Measurements from ENCODE around the gene CYB5R4. TPM values are rescaled to one million over a fixed set of nuclear protein-coding genes. Genes with fewer than 3 reads are reported as not detected.

The CYB5R4 gene
- total and polyA plus RNA-seq, 2 of the 13 experiments (the other 11 are each of a cell fraction or from before 2014, with no cell fraction given), result 5.3 to 26.1 TPM

- TF ChIP-seq ZNF737 (CRISPR knock-in tag; IDR thresholded peaks at IDR 0.05; ENCODE audit: borderline replicate concordance) (no peak), JUND (CRISPR knock-in tag; IDR thresholded peaks at IDR 0.05) (peak; percentile 77; the same call in 1 of the 2 replicates), ATF1 (CRISPR knock-in tag; IDR thresholded peaks at IDR 0.05) (peak; percentile 83), ZNF234 (CRISPR knock-in tag; conservative IDR thresholded peaks at IDR 0.05) (no peak), ZNF567 (CRISPR knock-in tag; IDR thresholded peaks at IDR 0.05; ENCODE audit: borderline replicate concordance) (0 out of 2 replicates have a peak, but pooled peaks have one; percentile 54), KAT2B (IDR thresholded peaks at IDR 0.05; ENCODE audit: borderline replicate concordance, low read depth, low read length) (no peak), HES4 (CRISPR knock-in tag; IDR thresholded peaks at IDR 0.05; ENCODE audit: borderline replicate concordance) (peak; percentile 98), GPN1 (CRISPR knock-in tag; IDR thresholded peaks at IDR 0.05; ENCODE audit: borderline replicate concordance) (peak; percentile 95; the same call in 1 of the 2 replicates), SPEN (CRISPR knock-in tag; IDR thresholded peaks at IDR 0.05; ENCODE audit: low read depth) (peak; percentile 64), RAD51 (IDR thresholded peaks at IDR 0.05; ENCODE audit: borderline replicate concordance) (no peak), NR2C2 (CRISPR knock-in tag; IDR thresholded peaks at IDR 0.05; ENCODE audit: borderline replicate concordance) (peak; percentile 97), BCLAF1 (IDR thresholded peaks at IDR 0.05) (no peak), ZNF580 (CRISPR knock-in tag; IDR thresholded peaks at IDR 0.05; ENCODE audit: borderline replicate concordance, low read depth) (peak; percentile 97), ZNF468 (CRISPR knock-in tag; IDR thresholded peaks at IDR 0.05) (peak; percentile 90; the same call in 1 of the 2 replicates), SOX13 (IDR thresholded peaks at IDR 0.05) (no peak), SOX13 (CRISPR knock-in tag; conservative IDR thresholded peaks at IDR 0.05 in 1 of 2, IDR thresholded peaks at IDR 0.05 in 1 of 2) (peak in 1 of 2 experiments; percentile 79; a peak in 2 of 4 replicates), IRX3 (CRISPR knock-in tag; IDR thresholded peaks at IDR 0.05; ENCODE audit: borderline replicate concordance, low read depth) (peak; percentile 99), ZNF33A (CRISPR knock-in tag; IDR thresholded peaks at IDR 0.05; ENCODE audit: borderline replicate concordance) (no peak), TGIF2 (CRISPR knock-in tag; IDR thresholded peaks at IDR 0.05) (peak; percentile 99), YEATS2 (CRISPR knock-in tag; IDR thresholded peaks at IDR 0.05; ENCODE audit: borderline replicate concordance) (peak; percentile 91; the same call in 1 of the 2 replicates), MED8 (CRISPR knock-in tag; IDR thresholded peaks at IDR 0.05; ENCODE audit: insufficient replicate concordance) (no peak), ZNF619 (CRISPR knock-in tag; IDR thresholded peaks at IDR 0.05) (peak; percentile 55; the same call in 1 of the 2 replicates), MEIS2 (CRISPR knock-in tag; IDR thresholded peaks at IDR 0.05) (peak; percentile 95), ZFY (CRISPR knock-in tag; IDR thresholded peaks at IDR 0.05) (peak; percentile 89), IRF2 (CRISPR knock-in tag; IDR thresholded peaks at IDR 0.05) (peak; percentile 93), ETV6 (CRISPR knock-in tag; conservative IDR thresholded peaks at IDR 0.05) (peak; percentile 99), PTBP1 (IDR thresholded peaks at IDR 0.05; ENCODE audit: low read depth, low read length, poor library complexity, severe bottlenecking) (no peak), CCAR2 (optimal IDR thresholded peaks at IDR 0.05; ENCODE audit: low read depth, low read length) (no peak)
Observed at GRCh38 chr6:83859410-83860358, at the start of gene CYB5R4 (continued).

Measured in HepG2 (cell line).